Neuron (in vitro differentiated cells): Measurements from ENCODE around the gene SOAT1.
"Not testable (repeated sequence)": the region's sequence is repeated elsewhere in the genome, so short reads cannot be mapped to it uniquely, and the experiment has no call there.

Experiments
- H2AFZ ChIP-seq: one replicate; pipeline ENCODE4 v1.6.1; 2013; ENCODE audit warnings: low read depth, mild to moderate bottlenecking, inconsistent platforms, low read length, moderate library complexity
- H3K27me3 ChIP-seq: one replicate; pipeline ENCODE4 v1.6.1; 2013; ENCODE audit warnings: low read length; ENCODE audit not compliant: insufficient read depth
- H3K36me3 ChIP-seq: one replicate; pipeline ENCODE4 v1.6.1; 2013; ENCODE audit warnings: low read length; ENCODE audit not compliant: insufficient read depth
- H3K4me1 ChIP-seq: one replicate; pipeline ENCODE4 v1.6.1; 2013; ENCODE audit warnings: low read length; ENCODE audit not compliant: insufficient read depth
- H3K4me3 ChIP-seq: 2 replicates; pipeline ENCODE4 v1.5.1; 2013; ENCODE audit warnings: mild to moderate bottlenecking, low read length, moderate library complexity
- H3K9me3 ChIP-seq: one replicate; pipeline ENCODE4 v1.6.1; 2013; ENCODE audit warnings: low read length

Gene SOAT1

DNA sequence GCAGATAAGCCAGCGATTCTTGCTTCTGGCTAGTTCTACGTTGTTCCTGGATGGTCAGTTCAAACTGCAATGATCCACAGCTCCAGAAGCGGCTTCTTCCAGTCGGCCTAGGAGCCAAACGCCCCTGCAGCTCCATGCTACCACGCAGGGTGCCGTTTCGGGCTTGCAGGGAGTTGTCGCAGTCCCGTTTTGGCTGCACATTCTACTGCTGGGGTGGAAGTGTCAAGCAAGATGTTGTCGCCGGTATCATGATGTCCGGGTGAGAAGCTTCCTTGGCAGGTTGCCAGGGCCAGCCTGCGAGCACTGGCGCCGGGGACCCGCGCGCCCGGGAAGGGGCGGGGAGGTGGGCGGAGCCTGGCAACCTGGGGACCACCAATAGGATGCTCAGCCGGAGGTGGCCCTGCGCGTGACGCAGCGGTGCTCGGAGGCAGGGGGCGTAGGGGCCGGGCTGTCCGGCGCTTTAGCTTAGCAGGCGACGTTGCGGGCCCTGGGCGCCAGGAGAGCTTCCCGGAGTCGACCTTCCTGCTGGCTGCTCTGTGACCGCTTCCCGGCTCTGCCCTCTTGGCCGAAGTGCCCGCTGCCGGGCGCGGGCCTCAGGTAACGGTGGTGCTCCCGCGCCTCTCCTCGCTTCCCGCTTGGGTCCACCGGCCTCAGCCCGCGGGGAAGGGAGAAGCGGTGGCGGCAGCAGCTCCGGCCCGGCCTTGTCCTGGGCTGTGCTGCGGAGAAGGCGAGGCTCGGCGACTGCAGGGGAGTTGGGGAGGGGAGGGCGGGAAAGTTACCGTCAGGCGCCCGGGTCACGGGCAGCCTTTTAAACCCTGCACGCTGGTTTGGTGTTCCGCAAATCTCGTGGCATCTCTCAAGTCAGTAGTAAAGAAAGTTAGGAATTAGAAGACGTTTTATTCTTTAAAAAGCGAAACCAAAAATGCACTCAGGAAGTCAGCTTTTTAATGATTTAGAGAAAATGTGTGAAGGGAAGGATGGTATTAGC is at the start of gene SOAT1:
Gene SOAT1 (plus strand): TSS at position 458 of the 988 bp plus-strand sequence. CDS start 8,888 bp downstream, outside the sequence.
- peak within 1 kb of the TSS; percentile 87 for H2AFZ ChIP-seq
- H3K4me1 ChIP-seq = peaks cover 3% of the 10 kb centered on the region
- peak within 1 kb of the TSS; percentile 74 for H3K4me3 ChIP-seq
- H3K9me3 ChIP-seq = no peaks in the 10 kb centered on the region
- H3K36me3 ChIP-seq = no peaks in the 10 kb centered on the region
- H3K27me3 ChIP-seq = no peaks in the 10 kb centered on the region

DNA sequence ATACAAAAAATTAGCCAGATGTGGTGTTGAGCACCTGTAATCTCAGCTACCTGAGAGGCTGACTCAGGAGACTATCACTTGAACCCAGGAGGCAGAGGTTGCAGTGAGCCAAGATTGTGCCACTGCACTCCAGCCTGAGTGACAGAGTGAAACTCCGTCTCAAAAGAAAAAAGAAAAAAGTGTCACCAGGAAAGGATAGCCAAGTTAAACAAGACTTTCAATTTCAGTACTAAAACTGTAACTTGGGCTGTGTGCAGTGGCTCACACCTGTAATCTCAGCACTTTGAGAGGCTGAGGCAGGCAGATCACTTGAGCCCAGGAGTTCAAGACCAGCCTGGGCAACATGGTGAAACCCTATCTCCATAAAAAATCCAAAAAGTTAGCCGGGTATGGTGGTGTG is 48.2 kb upstream of the SOAT1 start:
- H3K27me3 ChIP-seq, H3K4me3 ChIP-seq, H3K4me1 ChIP-seq, H2AFZ ChIP-seq, H3K36me3 ChIP-seq, H3K9me3 ChIP-seq: not testable (repeated sequence)

DNA sequence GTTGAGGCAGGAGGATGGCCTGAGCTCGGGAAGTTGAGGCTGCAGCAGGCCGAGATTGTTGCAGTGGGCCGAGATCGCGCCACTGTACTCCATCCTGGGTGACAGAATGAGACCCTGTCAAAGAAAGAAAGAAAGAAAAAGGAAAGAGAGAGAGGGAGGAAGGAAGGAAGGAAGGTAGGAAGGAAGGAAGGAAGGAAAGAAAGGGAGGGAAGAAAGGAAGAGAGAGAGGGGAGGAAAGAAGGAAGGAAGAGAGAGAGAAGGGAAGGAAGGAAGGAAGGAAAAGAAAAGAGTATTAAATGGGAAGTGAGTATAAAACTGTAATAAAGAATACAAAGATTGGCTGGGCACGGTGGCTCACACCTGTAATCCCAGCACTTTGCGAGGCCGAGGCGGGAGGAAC is 45.7 kb upstream of the SOAT1 start:
- no peaks in the 10 kb centered on the region for H3K27me3 ChIP-seq
- H3K36me3 ChIP-seq = no peaks in the 10 kb centered on the region
- H3K9me3 ChIP-seq = no peaks in the 10 kb centered on the region
- no peak overlapping the region for H3K4me3 ChIP-seq
- H3K4me1 ChIP-seq = peaks cover 2% of the 10 kb centered on the region
- no peak overlapping the region for H2AFZ ChIP-seq

DNA sequence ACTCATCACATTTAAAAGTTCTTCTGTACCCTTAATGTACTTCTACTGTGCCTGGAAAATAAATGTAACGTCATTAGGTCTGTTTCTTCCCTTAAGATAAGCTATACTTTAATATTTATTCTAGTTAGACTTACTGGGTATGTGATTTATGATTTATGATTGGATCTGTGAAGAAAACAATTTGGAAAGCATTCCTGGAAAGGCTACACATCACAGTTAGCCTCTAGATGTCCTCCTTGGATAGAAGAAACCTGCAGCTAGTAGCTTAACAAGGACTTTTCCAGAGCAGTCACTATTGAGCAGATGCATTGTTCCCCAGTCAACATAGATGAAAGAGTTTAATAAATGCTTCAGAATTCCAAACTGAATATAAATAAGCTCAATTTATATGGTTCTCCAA is 41.9 kb upstream of the SOAT1 start:
- no peak overlapping the region for H3K4me3 ChIP-seq
- H3K4me1 ChIP-seq = peaks cover 2% of the 10 kb centered on the region
- H3K36me3 ChIP-seq = no peaks in the 10 kb centered on the region
- no peaks in the 10 kb centered on the region for H3K9me3 ChIP-seq
- H2AFZ ChIP-seq = no peak overlapping the region
- H3K27me3 ChIP-seq = no peaks in the 10 kb centered on the region

DNA sequence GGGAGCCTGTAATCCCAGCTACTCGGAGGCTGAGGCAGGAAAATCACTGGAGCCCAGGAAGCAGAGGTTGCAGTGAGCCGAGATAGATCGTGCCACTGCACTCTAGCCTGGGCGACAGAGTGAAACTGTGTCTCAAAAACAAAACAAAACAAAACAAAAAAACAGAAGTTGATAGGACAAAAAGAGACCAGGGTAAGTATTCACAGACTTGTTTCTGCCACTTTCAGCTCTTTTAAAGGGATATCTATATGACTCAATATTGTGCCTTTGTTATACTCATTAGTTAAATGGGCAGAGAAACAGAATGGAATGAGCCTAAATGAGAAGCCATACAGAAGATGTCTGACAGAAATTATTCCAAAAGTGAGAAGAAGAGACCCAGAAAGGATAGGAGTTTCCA is 41.0 kb upstream of the SOAT1 start:
- H2AFZ ChIP-seq = no peak overlapping the region
- no peaks in the 10 kb centered on the region for H3K36me3 ChIP-seq
- H3K4me3 ChIP-seq = no peak overlapping the region
- no peaks in the 10 kb centered on the region for H3K4me1 ChIP-seq
- no peaks in the 10 kb centered on the region for H3K27me3 ChIP-seq
- no peaks in the 10 kb centered on the region for H3K9me3 ChIP-seq

DNA sequence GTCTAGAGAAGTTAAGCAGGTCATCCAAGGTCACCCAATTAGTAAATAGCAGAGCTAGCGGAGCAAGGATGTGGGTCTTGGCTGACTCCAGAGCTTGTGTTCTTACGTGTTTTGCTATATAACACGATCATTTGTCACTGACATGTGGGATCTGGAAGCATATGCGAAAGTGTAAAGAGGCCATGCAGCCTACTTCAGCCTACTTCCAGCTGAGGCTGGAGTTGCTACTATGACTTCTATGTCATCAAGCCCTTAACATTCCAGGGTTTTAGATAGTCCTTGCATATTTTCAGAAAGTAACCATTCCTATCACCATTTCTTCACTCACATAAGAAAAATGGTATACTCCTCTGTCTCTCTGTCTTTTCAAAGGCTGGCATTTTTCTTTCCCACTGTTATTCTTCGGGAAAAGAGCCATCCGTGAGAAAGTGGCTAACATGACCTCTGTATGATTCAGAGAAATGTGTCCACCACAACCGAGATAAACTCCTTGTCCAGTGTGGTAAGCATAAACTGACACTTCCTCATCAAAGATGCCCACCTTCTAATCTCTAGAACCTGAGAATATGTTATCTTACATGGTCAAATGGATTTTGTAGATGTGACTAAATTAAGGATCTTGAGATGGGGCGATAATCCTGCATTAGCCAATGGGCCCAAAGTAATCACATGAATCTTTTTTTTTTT is 40.2 kb upstream of the SOAT1 start:
- no peak overlapping the region for H3K4me3 ChIP-seq
- no peaks in the 10 kb centered on the region for H3K27me3 ChIP-seq
- no peak overlapping the region for H2AFZ ChIP-seq
- H3K4me1 ChIP-seq = no peaks in the 10 kb centered on the region
- H3K36me3 ChIP-seq = no peaks in the 10 kb centered on the region
- H3K9me3 ChIP-seq = no peaks in the 10 kb centered on the region

DNA sequence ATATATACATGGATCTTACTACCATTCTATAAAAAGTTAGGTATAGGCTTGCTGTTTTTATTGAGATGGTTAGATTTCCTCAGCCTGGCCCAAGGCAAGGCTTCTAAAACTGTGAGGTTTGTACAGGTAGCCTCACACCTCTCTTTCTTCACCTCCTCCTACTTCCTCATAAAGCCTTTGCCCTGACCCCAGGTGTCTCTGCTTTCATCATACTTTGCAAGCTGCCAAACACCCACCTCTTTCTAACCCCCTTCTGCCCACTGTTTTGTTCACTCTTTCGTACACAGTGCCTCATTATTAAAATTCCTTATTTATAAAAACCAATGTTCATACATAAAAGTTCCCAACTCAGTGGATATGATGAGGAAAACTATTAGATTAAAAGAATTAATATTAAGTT is 31.4 kb upstream of the SOAT1 start:
- no peak overlapping the region for H2AFZ ChIP-seq
- no peaks in the 10 kb centered on the region for H3K9me3 ChIP-seq
- no peak overlapping the region for H3K4me3 ChIP-seq
- H3K36me3 ChIP-seq = no peaks in the 10 kb centered on the region
- no peaks in the 10 kb centered on the region for H3K4me1 ChIP-seq
- H3K27me3 ChIP-seq = no peaks in the 10 kb centered on the region

DNA sequence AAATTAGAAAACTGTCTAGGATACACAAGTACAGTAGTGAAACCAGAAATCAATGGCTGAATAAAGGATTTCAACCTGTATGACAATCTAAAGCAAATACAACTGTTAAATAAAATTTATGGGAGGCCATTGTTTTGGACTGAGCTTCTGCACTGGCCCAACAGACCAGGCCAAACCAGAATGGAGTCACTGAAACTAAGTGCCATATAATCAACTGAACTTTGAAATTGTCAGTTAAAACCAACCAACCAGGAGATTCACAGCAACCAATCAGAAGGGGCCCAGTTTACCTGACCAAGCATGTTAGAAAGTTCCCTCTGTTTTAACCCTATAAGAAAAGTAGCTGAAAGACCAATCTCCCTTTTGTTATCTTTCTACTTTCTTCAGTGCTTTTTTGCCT is 30.5 kb upstream of the SOAT1 start:
- Histone ChIP-seq H3K27me3 (no peaks in the 10 kb centered on the region), H3K36me3 (no peaks in the 10 kb centered on the region), H2AFZ (no peak overlapping the region), H3K9me3 (no peaks in the 10 kb centered on the region), H3K4me3 (no peak overlapping the region), H3K4me1 (no peaks in the 10 kb centered on the region)

DNA sequence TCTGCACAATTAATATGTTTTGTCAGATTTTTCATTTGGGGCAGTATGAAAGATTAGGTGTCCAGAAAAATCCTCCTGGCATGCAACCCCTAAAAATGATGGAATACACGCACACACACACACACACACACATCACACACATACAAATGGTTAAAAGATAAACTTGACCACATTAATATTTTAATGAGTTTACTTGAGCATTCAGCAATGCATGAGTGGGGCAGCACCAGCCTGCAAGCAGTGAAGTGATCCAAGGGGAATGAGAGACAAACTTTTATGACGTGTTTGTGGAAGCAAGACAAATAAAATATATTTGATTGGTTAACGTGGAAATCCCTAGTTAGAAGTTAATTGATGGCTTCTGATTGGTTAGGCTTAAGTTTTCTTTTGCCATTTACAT is 29.1 kb upstream of the SOAT1 start:
- H3K27me3 ChIP-seq = no peaks in the 10 kb centered on the region
- no peaks in the 10 kb centered on the region for H3K9me3 ChIP-seq
- H3K4me1 ChIP-seq = no peaks in the 10 kb centered on the region

DNA sequence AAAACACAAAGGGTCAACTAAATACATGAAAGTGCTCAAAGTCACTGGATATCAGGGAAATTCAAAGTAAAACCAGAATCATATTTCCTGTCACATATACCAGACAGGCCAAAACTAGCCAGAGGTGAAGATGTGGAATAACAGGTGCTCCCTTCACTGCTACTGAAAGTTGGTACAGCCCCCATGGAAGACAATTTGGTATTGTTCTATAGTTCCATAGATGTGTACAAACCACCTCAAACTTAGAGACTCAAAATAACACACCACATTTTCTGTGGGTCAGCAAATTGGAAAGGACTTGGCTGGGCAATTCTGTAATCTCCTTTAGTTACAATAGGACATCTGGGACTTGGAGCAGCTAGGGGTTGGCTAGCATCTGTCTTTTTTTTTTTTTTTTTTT is 24.5 kb upstream of the SOAT1 start:
- Histone ChIP-seq H3K36me3 (no peaks in the 10 kb centered on the region), H3K4me1 (no peaks in the 10 kb centered on the region), H3K9me3 (no peaks in the 10 kb centered on the region), H3K4me3 (no peak overlapping the region), H2AFZ (no peak overlapping the region), H3K27me3 (no peaks in the 10 kb centered on the region)

More for the DNA sequence above, 29.1 kb upstream of the SOAT1 start:
- no peak overlapping the region for H3K4me3 ChIP-seq
- H2AFZ ChIP-seq = no peak overlapping the region
- H3K36me3 ChIP-seq = no peaks in the 10 kb centered on the region

DNA sequence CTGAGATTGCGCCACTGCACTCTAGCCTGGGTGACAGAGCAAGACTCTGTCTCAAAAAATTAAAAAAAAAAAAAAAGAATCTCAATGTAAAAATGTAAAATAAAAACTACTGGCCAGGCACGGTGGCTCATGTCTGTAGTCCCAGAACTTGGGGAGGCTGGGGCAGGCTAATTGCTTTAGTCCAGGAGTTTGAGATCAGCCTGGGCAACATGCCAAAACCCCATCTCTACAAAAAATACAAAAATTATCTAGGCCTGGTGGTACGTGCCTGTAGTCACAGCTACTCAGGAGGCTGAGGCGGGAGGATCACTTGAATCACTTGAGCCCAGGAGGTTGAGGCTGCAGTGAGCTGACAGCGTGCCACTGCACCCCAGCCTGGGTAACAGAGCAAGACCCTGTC is 19.2 kb upstream of the SOAT1 start:
- not testable (repeated sequence) for H3K4me3 ChIP-seq, H2AFZ ChIP-seq, H3K9me3 ChIP-seq, H3K27me3 ChIP-seq, H3K36me3 ChIP-seq, H3K4me1 ChIP-seq

DNA sequence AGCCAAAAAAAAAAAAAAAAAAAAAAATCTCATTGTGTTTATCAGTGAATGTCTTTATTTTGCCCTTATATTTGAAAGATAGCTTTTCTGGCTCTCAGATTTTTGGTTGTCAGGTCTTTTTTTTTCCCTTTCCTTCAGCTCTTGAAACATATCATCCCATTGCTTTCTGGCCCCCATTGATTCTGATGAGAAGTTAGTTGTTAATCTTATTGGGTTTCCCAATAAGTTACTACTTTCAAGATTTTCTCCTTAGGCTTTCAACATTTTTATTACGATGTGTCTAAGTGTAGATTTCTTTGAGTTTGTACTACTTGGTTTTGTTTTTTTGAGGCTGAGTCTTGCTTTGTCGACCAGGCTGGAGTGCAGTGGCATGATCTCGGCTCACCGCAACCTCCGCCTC is 14.7 kb upstream of the SOAT1 start:
- H3K36me3 ChIP-seq = no peaks in the 10 kb centered on the region
- H3K4me3 ChIP-seq = no peak overlapping the region
- no peak overlapping the region for H2AFZ ChIP-seq
- no peaks in the 10 kb centered on the region for H3K27me3 ChIP-seq
- H3K4me1 ChIP-seq = no peaks in the 10 kb centered on the region
- no peaks in the 10 kb centered on the region for H3K9me3 ChIP-seq

DNA sequence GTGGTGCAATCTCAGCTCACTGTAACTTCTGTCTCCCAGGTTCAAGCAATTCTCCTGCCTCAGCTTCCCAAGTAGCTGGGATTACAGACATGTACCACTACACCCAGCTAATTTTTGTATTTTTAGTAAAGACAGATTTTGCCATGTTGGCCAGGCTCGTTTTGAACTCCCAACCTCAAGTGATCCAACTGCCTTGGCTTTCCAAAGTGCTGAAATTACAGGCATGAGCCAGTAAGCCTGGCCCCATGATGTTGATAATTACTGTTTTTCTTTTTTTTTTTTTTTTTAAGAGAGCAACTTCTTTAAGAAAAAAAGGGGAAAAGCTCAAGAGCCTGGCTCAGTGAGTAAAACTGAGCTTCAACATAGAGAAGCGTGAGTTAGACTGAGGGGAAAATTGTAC is 9.6 kb upstream of the SOAT1 start:
- H3K36me3 ChIP-seq = no peaks in the 10 kb centered on the region
- no peak overlapping the region for H2AFZ ChIP-seq
- no peaks in the 10 kb centered on the region for H3K9me3 ChIP-seq
- no peaks in the 10 kb centered on the region for H3K4me1 ChIP-seq
- no peak overlapping the region for H3K4me3 ChIP-seq
- H3K27me3 ChIP-seq = no peaks in the 10 kb centered on the region
